AG10803 (cell line): ENCODE data around the gene DUSP28.

Experiments used
- DNase-seq: peaks from one replicate; pipeline ENCODE4 v3.0.0; 2010; ENCODE audit warnings: low read depth
- H3K4me3 ChIP-seq: 2 replicates; pipeline ENCODE4 v1.5.1; 2011; ENCODE audit warnings: mild to moderate bottlenecking, low read length, control low read depth
- CTCF ChIP-seq: conservative IDR thresholded peaks from 2 replicates; pipeline ENCODE4 v1.5.1; 2011; ENCODE audit warnings: mild to moderate bottlenecking, low read length, control low read depth, inconsistent platforms

DUSP28 gene

GRCh38 chr2:240586198-240586918, 26.2 kb downstream of the DUSP28 start, which contains the start of gene CAPN10:
Gene CAPN10, plus strand, starts transcription at chr2:240586734. Its CDS starts 178 bp downstream, at chr2:240586912.
- H3K4me3 ChIP-seq = peak within 1 kb of the TSS; percentile 98
- DNase-seq = peak; percentile 91
- no peak for TF ChIP-seq CTCF

GRCh38 chr2:240586919-240587800, 27.0 kb downstream of the DUSP28 start:
- H3K4me3 ChIP-seq = peak overlapping the region; percentile 98
- DNase-seq = no peak
- no peak for TF ChIP-seq CTCF

- peak overlapping the region; percentile 98 for H3K4me3 ChIP-seq
- DNase-seq = no peak
- TF ChIP-seq CTCF = no peak
These were observed 28.0 kb downstream of the DUSP28 start for GRCh38 chr2:240588006-240588655.

- H3K4me3 ChIP-seq = no peak overlapping the region
- DNase-seq = no peak
- no peak for TF ChIP-seq CTCF
These were observed 28.5 kb downstream of the DUSP28 start for GRCh38 chr2:240588669-240589068.

GRCh38 chr2:240589375-240589774, 29.2 kb downstream of the DUSP28 start:
- no peak overlapping the region for H3K4me3 ChIP-seq
- DNase-seq = no peak
- TF ChIP-seq CTCF = no peak

GRCh38 chr2:240589850-240590525, 29.8 kb downstream of the DUSP28 start:
- DNase-seq = no peak
- H3K4me3 ChIP-seq = no peak overlapping the region
- no peak for TF ChIP-seq CTCF
